A549 treated with CORT108297 at 1 μM for 4 hours (cell line): ENCODE results near the gene CD68. TPM values are rescaled to one million over a fixed set of nuclear protein-coding genes. Genes with fewer than 3 reads are reported as not detected.

Source experiments
- total RNA-seq: library from RNA; stranded (reverse); fragments of 200-300 nt; extraction: Qiagen RNA extraction; gene quantifications from 5 replicates; pipeline ENCODE4 v1.2.3, GENCODE V29; 2022

The CD68 gene
- 30.8 to 38.1 TPM (median 35.8 TPM) in 5 replicates for total RNA-seq

DNA sequence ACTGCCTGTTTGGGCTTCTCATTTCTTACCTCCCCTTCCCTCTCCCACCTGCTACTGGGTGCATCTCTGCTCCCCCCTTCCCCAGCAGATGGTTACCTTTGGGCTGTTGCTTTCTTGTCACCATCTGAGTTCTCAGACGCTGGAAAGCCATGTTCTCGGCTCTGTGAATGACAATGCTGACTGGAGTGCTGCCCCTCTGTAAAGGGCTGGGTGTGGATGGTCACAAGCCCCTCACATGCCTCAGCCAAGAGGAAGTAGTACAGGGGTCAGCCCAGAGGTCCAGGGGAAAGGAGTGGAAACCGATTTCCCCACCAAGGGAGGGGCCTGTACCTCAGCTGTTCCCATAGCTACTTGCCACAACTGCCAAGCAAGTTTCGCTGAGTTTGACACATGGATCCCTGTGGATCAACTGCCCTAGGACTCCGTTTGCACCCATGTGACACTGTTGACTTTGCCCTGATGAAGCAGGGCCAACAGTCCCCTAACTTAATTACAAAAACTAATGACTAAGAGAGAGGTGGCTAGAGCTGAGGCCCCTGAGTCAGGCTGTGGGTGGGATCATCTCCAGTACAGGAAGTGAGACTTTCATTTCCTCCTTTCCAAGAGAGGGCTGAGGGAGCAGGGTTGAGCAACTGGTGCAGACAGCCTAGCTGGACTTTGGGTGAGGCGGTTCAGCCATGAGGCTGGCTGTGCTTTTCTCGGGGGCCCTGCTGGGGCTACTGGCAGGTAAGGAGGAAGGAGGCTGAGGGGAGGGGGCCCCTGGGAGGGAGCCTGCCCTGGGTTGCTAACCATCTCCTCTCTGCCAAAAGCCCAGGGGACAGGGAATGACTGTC is at the start of gene CD68:
CD68 (plus strand) TSS at position 638 of the 833 bp plus-strand sequence; CDS start at position 678, 40 bp downstream.

DNA sequence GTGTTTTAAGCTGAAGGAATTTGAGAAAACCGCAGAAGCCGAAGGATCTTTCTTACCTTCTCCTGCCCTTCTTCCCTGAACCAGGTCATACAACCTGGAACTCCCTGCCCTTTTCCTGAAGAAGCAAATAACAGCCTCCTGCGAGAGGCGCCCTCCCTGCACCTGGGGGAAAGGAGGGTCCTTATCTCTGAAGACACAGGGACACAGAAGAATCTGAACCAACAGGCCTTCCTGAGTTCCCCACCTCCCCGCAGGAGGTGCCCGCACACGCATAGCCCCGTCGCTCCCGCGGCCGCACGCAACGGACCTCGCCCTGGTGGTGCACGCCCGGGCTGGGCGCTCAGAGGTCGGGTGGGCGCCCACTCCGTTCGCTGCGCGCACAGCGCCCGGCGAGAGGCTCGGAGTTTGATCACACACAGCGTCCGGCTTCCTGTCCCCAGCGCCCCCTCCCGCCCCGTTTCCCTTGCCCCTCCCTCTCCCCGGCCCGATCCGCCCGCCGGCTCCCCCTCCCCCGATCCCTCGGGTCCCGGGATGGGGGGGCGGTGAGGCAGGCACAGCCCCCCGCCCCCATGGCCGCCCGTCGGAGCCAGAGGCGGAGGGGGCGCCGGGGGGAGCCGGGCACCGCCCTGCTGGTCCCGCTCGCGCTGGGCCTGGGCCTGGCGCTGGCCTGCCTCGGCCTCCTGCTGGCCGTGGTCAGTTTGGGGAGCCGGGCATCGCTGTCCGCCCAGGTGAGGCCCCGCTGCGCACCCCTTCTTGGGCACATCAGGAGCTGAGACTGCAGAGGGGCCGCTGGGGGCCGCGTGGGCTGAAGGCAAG is 30.6 kb upstream of the CD68 start, which contains the start of gene TNFSF12:
TNFSF12 (plus strand) TSS at position 474 of the 816 bp plus-strand sequence; CDS start at position 570, 96 bp downstream.

DNA sequence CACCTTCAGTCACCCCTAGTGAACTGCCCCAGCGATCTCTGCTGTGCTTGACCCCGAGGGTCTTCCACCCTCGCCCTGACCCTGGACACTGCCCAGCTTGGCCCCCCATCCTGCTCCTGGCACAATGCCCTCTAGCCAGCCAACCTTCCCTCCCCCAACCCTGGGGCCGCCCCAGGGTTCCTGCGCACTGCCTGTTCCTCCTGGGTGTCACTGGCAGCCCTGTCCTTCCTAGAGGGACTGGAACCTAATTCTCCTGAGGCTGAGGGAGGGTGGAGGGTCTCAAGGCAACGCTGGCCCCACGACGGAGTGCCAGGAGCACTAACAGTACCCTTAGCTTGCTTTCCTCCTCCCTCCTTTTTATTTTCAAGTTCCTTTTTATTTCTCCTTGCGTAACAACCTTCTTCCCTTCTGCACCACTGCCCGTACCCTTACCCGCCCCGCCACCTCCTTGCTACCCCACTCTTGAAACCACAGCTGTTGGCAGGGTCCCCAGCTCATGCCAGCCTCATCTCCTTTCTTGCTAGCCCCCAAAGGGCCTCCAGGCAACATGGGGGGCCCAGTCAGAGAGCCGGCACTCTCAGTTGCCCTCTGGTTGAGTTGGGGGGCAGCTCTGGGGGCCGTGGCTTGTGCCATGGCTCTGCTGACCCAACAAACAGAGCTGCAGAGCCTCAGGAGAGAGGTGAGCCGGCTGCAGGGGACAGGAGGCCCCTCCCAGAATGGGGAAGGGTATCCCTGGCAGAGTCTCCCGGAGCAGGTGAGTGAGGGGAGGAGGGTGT is 20.7 kb upstream of the CD68 start, which contains the start of gene TNFSF13:
TNFSF13 (plus strand) TSS at position 207 of the 776 bp plus-strand sequence; CDS start at position 497, 290 bp downstream.

DNA sequence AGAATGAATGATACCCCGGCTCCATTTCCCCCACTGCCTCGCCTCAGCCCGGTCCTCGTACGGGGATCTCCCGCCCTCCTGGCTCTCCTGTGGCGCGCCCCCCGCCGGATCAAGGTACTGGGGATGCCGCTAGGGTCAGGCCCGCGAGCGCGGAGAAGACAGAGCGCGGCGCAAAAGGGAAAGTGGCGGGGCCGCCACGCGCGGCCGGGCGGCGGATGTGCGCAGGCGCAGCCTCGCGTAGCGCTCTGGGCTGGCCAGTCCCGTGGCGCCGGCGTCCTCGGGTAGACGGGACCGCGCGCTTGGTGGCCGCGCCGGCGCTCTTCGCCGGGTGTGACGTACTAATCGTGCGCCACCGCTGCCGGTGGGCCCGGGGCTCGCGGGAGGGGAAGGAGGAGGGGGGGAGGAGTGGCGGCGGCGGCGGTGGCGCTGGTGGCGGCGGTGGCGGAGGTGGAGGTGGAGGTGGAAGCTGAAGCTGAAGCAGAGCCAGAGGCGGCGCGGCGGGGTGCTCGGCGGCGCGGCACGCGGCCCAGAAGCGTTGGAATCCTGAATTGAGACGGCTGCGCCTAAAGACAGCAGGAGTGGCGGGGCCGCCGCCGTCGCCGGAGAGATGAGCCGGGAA is 17.7 kb upstream of the CD68 start, which contains the start of gene SENP3:
SENP3 (plus strand) TSS at position 331 of the 619 bp plus-strand sequence. CDS start 1,158 bp downstream, outside the sequence.

DNA sequence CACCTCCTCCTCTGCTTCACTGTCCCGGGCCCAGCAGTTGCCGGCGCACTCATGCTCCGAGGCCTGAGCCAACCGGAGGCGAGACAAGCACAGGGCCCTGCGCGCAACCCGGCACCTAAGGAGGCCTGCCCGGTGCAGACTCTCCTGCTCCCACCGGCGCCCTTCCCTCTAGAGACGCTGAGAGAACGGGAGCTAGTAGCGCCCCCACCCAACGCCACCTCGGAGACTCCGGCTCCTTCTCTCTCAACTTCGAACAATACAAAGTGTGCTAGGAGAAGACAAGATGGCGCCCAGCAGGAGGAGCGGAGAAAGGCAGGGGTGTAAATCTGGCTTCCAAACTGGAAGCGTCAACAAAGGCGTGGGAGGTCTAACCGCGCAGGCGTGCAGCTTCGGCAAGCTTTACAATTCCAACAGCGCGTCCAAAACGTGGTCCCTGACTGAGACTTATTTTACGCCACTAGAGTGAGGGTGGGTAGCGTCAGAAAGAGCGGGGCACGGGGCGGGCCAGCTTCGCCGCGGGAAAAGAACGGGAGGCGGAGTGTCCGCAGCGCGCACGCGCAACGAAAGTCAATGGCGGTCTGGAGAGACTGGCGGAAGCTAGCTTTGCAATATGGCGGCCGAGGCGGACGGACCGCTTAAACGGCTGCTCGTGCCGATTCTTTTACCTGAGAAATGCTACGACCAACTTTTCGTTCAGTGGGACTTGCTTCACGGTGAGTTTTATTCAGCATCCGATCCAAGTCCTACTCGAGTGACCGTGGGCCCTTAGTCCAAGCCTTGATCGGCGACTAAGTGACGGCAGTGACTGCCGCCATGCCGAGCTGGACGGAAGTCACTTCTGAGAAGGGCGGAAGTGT is 4.0 kb downstream of the CD68 start, which contains the start of gene MPDU1:
MPDU1 (plus strand) TSS at position 600 of the 857 bp plus-strand sequence; CDS start at position 611, 11 bp downstream.

GRCh38 chr17:7589891-7590691 is 10.7 kb downstream of the CD68 start, which contains the start of gene SOX15:
Gene SOX15 (minus strand): TSS chr17:7590094. CDS start chr17:7589676, 418 bp downstream.

GRCh38 chr17:7614425-7615264 is 35.2 kb downstream of the CD68 start, which contains the start of gene FXR2:
Gene FXR2 (minus strand): TSS chr17:7614897. CDS start chr17:7614532, 365 bp downstream.

DNA sequence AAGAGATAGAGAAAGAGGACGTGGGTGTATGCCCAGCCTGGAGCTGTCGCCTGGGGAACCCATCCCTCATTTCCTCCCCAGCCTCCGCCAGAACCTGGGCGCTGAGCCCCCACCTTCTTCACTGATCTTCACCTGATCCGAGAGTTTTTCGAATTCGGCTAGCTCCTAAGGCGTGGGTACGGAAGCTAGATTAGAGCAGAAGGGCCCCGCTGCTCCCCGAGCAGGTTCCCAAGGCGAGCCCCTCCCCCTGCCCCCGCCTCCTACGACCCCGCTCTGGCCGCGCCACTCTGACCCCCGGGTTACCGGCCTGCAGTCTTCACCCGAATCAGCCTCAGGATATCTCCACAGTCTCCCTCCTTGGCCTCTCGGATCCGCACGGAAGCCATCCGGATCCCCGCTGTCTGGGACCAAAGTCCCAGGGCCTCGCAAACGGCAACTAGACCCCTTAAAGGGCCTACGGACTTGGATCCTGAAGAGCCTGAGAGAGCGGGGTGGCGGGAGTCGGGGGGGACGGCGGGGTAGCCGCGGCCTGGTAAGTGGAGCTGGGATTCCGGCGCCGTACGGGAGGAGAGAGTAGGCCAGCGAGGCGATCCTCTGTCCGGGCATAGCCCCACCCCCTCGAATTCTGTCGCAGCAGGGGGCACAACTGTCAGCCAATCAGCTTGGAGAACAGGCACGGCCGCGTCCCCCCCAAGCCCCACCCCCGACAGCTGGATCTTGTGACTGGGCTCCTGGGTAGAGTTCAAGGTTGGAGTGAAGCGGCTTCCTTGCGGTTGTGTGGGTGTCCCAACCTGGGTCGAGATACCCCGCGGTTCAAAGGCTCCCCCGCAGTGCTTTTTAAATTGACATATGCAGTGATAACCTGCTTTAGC is 48.0 kb downstream of the CD68 start, which contains the start of gene SAT2:
SAT2 (minus strand) TSS at position 572 of the 872 bp plus-strand sequence; CDS start at position 386, 186 bp downstream.

DNA sequence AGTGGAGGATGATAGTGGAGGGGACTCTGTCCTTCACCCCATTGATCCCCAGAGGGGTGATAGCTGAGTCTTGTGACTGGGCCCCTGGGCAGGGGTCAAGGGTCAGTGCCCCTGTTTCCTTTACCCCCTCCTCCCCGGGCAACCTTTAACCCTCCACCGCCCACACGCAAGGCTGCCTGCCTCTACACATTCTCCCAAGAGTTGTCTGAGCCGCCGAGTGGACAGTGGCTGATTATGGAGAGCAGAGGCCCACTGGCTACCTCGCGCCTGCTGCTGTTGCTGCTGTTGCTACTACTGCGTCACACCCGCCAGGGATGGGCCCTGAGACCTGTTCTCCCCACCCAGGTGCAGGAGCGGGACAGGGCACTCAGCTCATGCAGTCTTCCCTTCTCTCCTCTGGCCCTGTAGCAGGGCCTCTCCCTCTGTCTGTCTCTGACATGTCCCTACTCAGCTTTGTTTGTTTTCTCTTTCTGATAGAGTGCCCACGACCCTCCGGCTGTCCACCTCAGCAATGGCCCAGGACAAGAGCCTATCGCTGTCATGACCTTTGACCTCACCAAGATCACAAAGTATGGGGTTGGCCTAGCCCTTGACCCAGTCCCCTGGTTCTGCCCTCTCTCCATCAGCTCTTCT is 50.6 kb downstream of the CD68 start, which contains the start of gene SHBG:
SHBG (plus strand) TSS at position 197 of the 633 bp plus-strand sequence; CDS start at position 235, 38 bp downstream.

Other genes starting within 250 kb of the CD68 start
- 0.48 to 5.1 TPM (median 4.2 TPM) in 5 replicates for gene ACAP1, start 243.1 kb upstream of the CD68 start, total RNA-seq
- gene KCTD11, start 227.5 kb upstream of the CD68 start, total RNA-seq: 11.8 to 15.9 TPM (median 13.7 TPM) in 5 replicates
- not detected in 5 replicates for gene TMEM95, start 224.5 kb upstream of the CD68 start, total RNA-seq
- 1.3 to 2.0 TPM (median 1.7 TPM) in 5 replicates for gene TNK1, start 198.5 kb upstream of the CD68 start, total RNA-seq
- gene PLSCR3, start 185.1 kb upstream of the CD68 start, total RNA-seq: 37.4 to 45.9 TPM (median 43.5 TPM) in 5 replicates
- gene TMEM256, start 175.5 kb upstream of the CD68 start, total RNA-seq: 177 to 231 TPM (median 209 TPM) in 5 replicates
- gene NLGN2, start 171.8 kb upstream of the CD68 start, total RNA-seq: 12.1 to 21.2 TPM (median 19.3 TPM) in 5 replicates
- 0.13 TPM in 1 of 5 replicates, not detected in the others for gene SPEM1, start 159.3 kb upstream of the CD68 start, total RNA-seq
- 0.05 to 0.10 TPM (median 0.08 TPM) in 4 of 5 replicates, not detected in the other for gene SPEM2, start 154.0 kb upstream of the CD68 start, total RNA-seq
- 0.04 to 0.06 TPM in 2 of 5 replicates, not detected in the others for gene SPEM3, start 150.8 kb upstream of the CD68 start, total RNA-seq
- gene TMEM102, start 144.2 kb upstream of the CD68 start, total RNA-seq: 11.2 to 15.4 TPM (median 13.9 TPM) in 5 replicates
- gene FGF11, start 140.1 kb upstream of the CD68 start, total RNA-seq: 0.92 to 1.6 TPM (median 1.4 TPM) in 5 replicates
- 5.2 to 9.8 TPM (median 8.8 TPM) in 5 replicates for gene CHRNB1, start 134.6 kb upstream of the CD68 start, total RNA-seq
- 19.8 to 26.8 TPM (median 24.2 TPM) in 5 replicates for gene ZBTB4, start 100.0 kb upstream of the CD68 start, total RNA-seq
- gene SLC35G6, start 98.2 kb upstream of the CD68 start, total RNA-seq: not detected in 5 replicates
- gene POLR2A, start 95.3 kb upstream of the CD68 start, total RNA-seq: 65.7 to 84.9 TPM (median 82.6 TPM) in 5 replicates
- 9.8 to 14.0 TPM (median 12.8 TPM) in 5 replicates for gene TNFSF12, start 30.6 kb upstream of the CD68 start, total RNA-seq
- 0.61 to 0.79 TPM (median 0.68 TPM) in 5 replicates for gene TNFSF13, start 20.9 kb upstream of the CD68 start, total RNA-seq
- gene SENP3, start 17.7 kb upstream of the CD68 start, total RNA-seq: 97.6 to 109 TPM (median 105 TPM) in 5 replicates
- 112 to 141 TPM (median 120 TPM) in 5 replicates for gene MPDU1, start 4.2 kb downstream of the CD68 start, total RNA-seq
- gene SOX15, start 10.5 kb downstream of the CD68 start, total RNA-seq: 0.33 to 0.44 TPM (median 0.41 TPM) in 4 of 5 replicates, not detected in the other
- 51.9 to 64.2 TPM (median 60.4 TPM) in 5 replicates for gene FXR2, start 35.3 kb downstream of the CD68 start, total RNA-seq
- 64.3 to 90.5 TPM (median 85.4 TPM) in 5 replicates for gene SAT2, start 48.2 kb downstream of the CD68 start, total RNA-seq
- 0.35 to 1.0 TPM (median 0.66 TPM) in 5 replicates for gene SHBG, start 50.5 kb downstream of the CD68 start, total RNA-seq
- 0.14 to 0.40 TPM (median 0.21 TPM) in 5 replicates for gene ATP1B2, start 71.3 kb downstream of the CD68 start, total RNA-seq
- gene TP53, start 107.9 kb downstream of the CD68 start, total RNA-seq: 49.0 to 53.9 TPM (median 51.0 TPM) in 5 replicates
- gene WRAP53, start 108.8 kb downstream of the CD68 start, total RNA-seq: 33.2 to 50.4 TPM (median 45.9 TPM) in 5 replicates
- gene EFNB3, start 125.6 kb downstream of the CD68 start, total RNA-seq: 1.1 to 1.6 TPM (median 1.5 TPM) in 5 replicates
- gene DNAH2, start 138.1 kb downstream of the CD68 start, total RNA-seq: 0.01 to 0.05 TPM (median 0.01 TPM) in 3 of 5 replicates, not detected in the others